GM18502 (cell line): ENCODE results near the gene LDAH.

ENCODE experiments used
- ATAC-seq: cut with Tn5 transposase; IDR thresholded peaks from one replicate; pipeline ENCODE4 v1.9.1; 2021; ENCODE audit warnings: mild to moderate bottlenecking; ENCODE audit not compliant: unreplicated experiment, poor library complexity

Gene LDAH

GRCh38 chr2:20689428-20690264, 133.3 kb downstream of the LDAH start:
- no peak for ATAC-seq

- ATAC-seq = no peak
Observed at GRCh38 chr2:20687260-20687832, 135.6 kb downstream of the LDAH start.

- ATAC-seq = no peak
Observed at GRCh38 chr2:20684581-20685063, 138.3 kb downstream of the LDAH start.

- ATAC-seq = no peak
Observed at GRCh38 chr2:20682167-20682920, 140.6 kb downstream of the LDAH start.

GRCh38 chr2:20680744-20681375, 142.0 kb downstream of the LDAH start:
- no peak for ATAC-seq

- ATAC-seq = no peak
Observed at GRCh38 chr2:20678780-20679179, 144.1 kb downstream of the LDAH start.

- ATAC-seq = no peak
Observed at GRCh38 chr2:20678086-20678395, 144.9 kb downstream of the LDAH start.

GRCh38 chr2:20677301-20678085, 145.4 kb downstream of the LDAH start:
- peak; percentile 40 for ATAC-seq

- peak; percentile 70 for ATAC-seq
Observed at GRCh38 chr2:20676353-20677215, 146.3 kb downstream of the LDAH start.

GRCh38 chr2:20675701-20676352, 147.1 kb downstream of the LDAH start:
- ATAC-seq = peak; percentile 73

- ATAC-seq = no peak
Observed at GRCh38 chr2:20674974-20675679, 147.8 kb downstream of the LDAH start.

GRCh38 chr2:20674309-20674965, 148.5 kb downstream of the LDAH start:
- ATAC-seq = no peak

GRCh38 chr2:20673686-20674308, 149.1 kb downstream of the LDAH start:
- no peak for ATAC-seq

GRCh38 chr2:20672201-20672951, 150.5 kb downstream of the LDAH start:
- ATAC-seq = no peak

GRCh38 chr2:20671736-20672080, 151.2 kb downstream of the LDAH start:
- no peak for ATAC-seq

GRCh38 chr2:20671036-20671735, 151.7 kb downstream of the LDAH start:
- ATAC-seq = no peak
